Astrocyte (in vitro differentiated cells and primary cell): ENCODE measurements around the gene UBASH3A.

Source experiments
- EZH2 ChIP-seq: IDR thresholded peaks from 2 replicates; pipeline ENCODE4 v1.6.1; 2012; ENCODE audit warnings: mild to moderate bottlenecking, low read length, inconsistent platforms; ENCODE audit not compliant: insufficient read depth
- TF ChIP-seq, protein P1 (sequence below): IDR thresholded peaks from 2 replicates; pipeline ENCODE4 v1.5.1; 2011; ENCODE audit warnings: low read depth, mild to moderate bottlenecking, inconsistent platforms, low read length, moderate library complexity; ENCODE audit not compliant: insufficient read depth

GRCh38 chr21:42391297-42391696, 12.4 kb upstream of the UBASH3A start:
- TF ChIP-seq, protein P1, sequence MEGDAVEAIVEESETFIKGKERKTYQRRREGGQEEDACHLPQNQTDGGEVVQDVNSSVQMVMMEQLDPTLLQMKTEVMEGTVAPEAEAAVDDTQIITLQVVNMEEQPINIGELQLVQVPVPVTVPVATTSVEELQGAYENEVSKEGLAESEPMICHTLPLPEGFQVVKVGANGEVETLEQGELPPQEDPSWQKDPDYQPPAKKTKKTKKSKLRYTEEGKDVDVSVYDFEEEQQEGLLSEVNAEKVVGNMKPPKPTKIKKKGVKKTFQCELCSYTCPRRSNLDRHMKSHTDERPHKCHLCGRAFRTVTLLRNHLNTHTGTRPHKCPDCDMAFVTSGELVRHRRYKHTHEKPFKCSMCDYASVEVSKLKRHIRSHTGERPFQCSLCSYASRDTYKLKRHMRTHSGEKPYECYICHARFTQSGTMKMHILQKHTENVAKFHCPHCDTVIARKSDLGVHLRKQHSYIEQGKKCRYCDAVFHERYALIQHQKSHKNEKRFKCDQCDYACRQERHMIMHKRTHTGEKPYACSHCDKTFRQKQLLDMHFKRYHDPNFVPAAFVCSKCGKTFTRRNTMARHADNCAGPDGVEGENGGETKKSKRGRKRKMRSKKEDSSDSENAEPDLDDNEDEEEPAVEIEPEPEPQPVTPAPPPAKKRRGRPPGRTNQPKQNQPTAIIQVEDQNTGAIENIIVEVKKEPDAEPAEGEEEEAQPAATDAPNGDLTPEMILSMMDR: no peak
- TF ChIP-seq EZH2: no peak
